PFSK-1 (cell line): ENCODE results near the gene UACA.

Experiments
- FOXP2 ChIP-seq: optimal IDR thresholded peaks from 2 replicates; pipeline ENCODE3; 2011; ENCODE audit warnings: borderline replicate concordance, control low read depth, inconsistent platforms; ENCODE audit not compliant: insufficient read depth; ENCODE audit errors: extremely low read length, extremely low read depth
- POLR2AphosphoS5 ChIP-seq: IDR thresholded peaks from 2 replicates; pipeline ENCODE4 v1.6.1; 2012; ENCODE audit warnings: low read depth, mild to moderate bottlenecking, control low read depth, low read length, moderate library complexity
- REST ChIP-seq, 2 experiments: IDR thresholded peaks; 2 replicates each; pipeline versions ENCODE4 v1.6.1 to v1.8.0; 2011 to 2012; ENCODE audit warnings: low read depth in 2 of 2, low read length in 2 of 2, control low read depth in 1 of 2, inconsistent platforms in 1 of 2, mild to moderate bottlenecking in 1 of 2, moderate library complexity in 1 of 2; ENCODE audit not compliant: insufficient read depth in 1 of 2
- SIN3A ChIP-seq: IDR thresholded peaks from 2 replicates; pipeline ENCODE4 v1.6.1; 2012; ENCODE audit warnings: mild to moderate bottlenecking, low read length, moderate library complexity, borderline replicate concordance; ENCODE audit not compliant: insufficient read depth
- TAF1 ChIP-seq: IDR thresholded peaks from 2 replicates; pipeline ENCODE4 v1.6.1; 2012; ENCODE audit warnings: low read length, control low read depth, borderline replicate concordance; ENCODE audit not compliant: insufficient read depth

Gene UACA

GRCh38 chr15:70754862-70755261 lies 8.5 kb downstream of the UACA start:
- TF ChIP-seq TAF1 (no peak), REST (IDR thresholded peaks at IDR 0.05; ENCODE audit: insufficient read depth in 1 of 2, low read depth in 2 of 2, low read length in 2 of 2) (no peak), POLR2AphosphoS5 (no peak), FOXP2 (no peak), SIN3A (no peak)

- TF ChIP-seq POLR2AphosphoS5 (no peak), FOXP2 (no peak), TAF1 (no peak), REST (IDR thresholded peaks at IDR 0.05; ENCODE audit: insufficient read depth in 1 of 2, low read depth in 2 of 2, low read length in 2 of 2) (no peak), SIN3A (no peak)
These were observed 10.1 kb downstream of the UACA start for GRCh38 chr15:70753101-70753829.

DNA sequence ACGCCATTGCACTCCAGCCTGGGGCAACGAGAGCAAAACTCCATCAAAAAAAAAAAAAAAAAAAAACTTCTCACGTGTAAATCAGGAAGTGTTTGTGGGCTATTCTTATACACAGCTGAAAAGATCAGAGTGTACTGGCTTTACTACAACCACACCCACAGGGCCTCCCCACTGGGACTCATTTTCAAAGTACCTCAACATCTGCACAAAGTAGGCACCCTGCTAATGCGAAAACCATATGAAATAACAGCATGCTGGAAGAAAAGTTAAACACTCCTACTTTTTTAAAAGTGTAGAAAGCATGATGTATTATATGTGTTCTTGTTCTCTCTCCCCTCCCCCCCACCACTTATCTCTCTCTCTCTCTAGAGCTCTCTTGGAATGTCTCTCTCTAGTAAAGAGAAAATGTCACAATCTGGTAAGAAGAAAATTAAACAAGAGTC lies 11.1 kb downstream of the UACA start:
- TF ChIP-seq SIN3A (no peak), FOXP2 (no peak), TAF1 (no peak), POLR2AphosphoS5 (no peak), REST (IDR thresholded peaks at IDR 0.05; ENCODE audit: insufficient read depth in 1 of 2, low read depth in 2 of 2, low read length in 2 of 2) (no peak)

- TF ChIP-seq SIN3A = no peak
- TF ChIP-seq POLR2AphosphoS5 = no peak
- TF ChIP-seq REST (IDR thresholded peaks at IDR 0.05; ENCODE audit: insufficient read depth in 1 of 2, low read depth in 2 of 2, low read length in 2 of 2) = no peak
- no peak for TF ChIP-seq TAF1
- TF ChIP-seq FOXP2 = no peak
These were observed 13.0 kb downstream of the UACA start for GRCh38 chr15:70750203-70750869.
